Measurements from ENCODE around the gene ZBTB9.
"Not testable (repeated sequence)": the region's sequence is repeated elsewhere in the genome, so short reads cannot be mapped to it uniquely, and the experiment has no call there.

ZBTB9 gene

GRCh38 chr6:33466075-33466735 is 11.8 kb downstream of the ZBTB9 start:
- DNase-seq = no peak

DNA sequence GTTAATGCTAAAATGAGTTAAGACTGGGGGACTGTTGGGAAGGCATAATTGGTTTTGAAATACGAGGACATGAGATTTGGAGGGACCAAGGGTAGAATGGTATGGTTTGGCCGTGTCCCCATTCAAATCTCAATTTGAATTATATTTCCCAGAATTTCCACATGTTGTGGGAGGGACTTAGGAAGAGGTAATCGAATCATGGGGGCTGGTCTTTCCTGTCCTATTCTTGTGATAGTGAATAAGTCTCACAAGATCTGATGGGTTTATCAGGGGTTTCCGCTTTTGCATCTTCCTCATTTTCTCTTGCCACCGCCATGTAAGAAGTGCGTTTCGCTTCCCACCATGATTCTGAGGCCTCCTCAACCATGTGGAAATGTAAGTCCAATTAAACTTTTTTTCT is 12.7 kb downstream of the ZBTB9 start:
- DNase-seq = no peak

GRCh38 chr6:33469661-33470060 is 15.3 kb downstream of the ZBTB9 start:
- no peak for DNase-seq

GRCh38 chr6:33477864-33478263 is 23.5 kb downstream of the ZBTB9 start:
- no peak for DNase-seq

DNA sequence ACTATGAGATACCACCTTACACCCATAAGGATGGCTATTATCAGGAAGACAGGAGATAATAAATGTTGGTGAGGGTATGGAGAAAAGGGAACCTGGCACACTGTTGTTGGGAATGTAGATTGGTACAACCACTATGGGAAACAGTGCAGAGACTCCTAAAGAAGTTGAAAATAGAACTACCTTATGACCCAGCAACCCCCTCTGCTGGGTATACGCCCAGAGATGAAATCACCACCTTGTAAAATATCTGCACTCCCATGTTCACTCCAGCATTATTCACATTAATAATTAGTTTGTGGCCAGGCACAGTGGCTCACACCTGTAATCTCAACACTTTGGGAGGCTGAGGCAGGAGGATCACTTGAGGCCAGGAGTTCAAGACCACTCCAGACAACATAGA is 26.8 kb downstream of the ZBTB9 start:
- no peak for DNase-seq

- DNase-seq = not testable (repeated sequence)
These were observed 28.2 kb downstream of the ZBTB9 start for GRCh38 chr6:33482620-33483019.

GRCh38 chr6:33483678-33484077 is 29.3 kb downstream of the ZBTB9 start:
- no peak for DNase-seq

GRCh38 chr6:33484673-33485262 is 30.4 kb downstream of the ZBTB9 start:
- not testable (repeated sequence) for DNase-seq

DNA sequence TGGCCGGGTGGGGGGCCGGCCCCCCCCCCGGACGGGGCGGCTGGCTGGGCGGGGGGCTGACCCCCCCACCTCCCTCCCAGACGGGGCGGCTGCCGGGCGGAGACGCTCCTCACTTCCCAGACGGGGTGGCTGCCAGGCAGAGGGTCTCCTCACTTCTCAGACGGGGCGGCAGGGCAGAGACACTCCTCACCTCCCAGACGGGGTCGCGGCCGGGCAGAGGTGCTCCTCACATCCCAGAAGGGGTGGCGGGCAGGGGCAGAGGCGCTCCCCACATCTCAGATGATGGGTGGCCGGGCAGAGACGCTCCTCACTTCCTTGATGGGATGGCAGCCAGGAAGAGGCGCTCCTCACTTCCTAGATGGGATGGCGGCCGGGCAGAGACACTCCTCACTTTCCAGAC is 31.3 kb downstream of the ZBTB9 start:
- DNase-seq = not testable (repeated sequence)

DNA sequence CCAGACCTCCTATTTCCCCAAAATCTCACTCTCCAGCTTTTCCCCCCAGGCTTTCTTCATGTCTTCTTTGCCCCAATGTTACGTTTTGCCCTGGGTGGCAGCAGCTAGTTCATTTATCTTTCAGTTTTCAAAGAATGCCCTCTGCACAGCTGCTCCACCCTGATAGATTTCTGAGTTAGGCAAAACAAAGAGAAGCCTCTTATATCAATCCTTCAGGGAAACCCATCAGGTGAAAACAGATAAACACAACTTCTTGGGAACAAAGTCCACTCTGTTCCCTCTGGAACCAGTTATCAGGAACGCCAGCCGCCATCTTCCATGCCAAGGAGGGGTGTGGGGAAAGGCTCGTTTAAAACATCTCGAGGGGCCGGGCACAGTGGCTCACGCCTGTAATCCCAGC is 34.0 kb downstream of the ZBTB9 start:
- DNase-seq = no peak

DNA sequence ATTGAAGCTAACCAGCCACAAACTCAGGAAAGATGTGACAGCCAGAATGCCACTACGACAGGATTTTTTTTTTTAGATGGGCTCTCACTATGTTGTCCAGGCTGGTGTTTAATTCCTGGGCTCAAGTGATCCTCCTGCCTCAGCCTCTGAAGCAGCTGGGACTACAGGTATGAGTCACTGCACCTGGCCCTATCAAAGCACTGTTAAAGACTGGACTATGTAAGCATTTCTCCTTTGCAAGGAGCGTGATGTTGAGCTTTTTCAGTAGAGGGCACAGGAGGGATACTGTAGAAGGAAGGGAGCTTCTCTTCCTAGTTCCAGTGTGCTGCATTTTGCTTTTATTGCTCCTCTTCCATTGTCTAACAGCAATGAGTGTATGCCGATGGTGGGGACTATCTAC is 35.8 kb downstream of the ZBTB9 start:
- no peak for DNase-seq

DNA sequence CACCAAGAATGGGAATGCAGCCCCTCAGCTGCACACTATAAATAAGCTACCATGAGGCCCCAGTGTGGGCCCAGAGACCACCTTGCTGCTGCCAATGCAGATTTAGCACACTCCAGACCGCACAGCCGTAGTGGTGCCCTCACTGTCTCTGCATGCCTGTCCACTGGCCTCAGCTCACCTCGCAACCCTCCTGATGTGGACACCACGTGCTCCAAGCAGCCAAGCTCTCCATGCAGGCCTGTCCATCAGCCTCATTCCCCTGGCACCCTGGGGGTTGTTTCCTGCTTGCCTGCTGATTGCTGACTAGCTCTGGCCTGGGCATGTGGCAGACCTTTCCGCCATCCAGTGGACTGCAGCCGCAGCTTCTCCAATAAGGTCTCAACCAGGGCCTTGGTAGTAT is 36.2 kb downstream of the ZBTB9 start:
- peak; percentile 42 for DNase-seq

DNA sequence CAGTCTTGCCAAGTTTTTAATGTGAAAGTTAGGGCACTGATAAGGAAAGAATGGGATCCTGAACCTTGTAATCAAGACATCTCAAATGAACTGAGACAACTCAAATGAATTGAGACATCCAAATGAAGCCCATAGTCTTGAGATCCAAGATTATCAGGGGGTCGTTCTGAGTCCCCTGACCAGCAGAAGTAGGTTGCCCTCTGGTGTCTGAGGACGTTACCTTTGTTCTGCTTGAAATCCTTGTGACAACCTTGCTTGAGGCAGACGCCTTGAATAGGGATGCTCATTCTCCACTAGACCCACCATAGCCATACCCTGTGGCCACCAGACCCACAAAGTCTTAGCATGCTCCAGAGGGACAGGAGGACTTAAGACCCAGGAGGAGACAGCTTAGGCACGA is 37.7 kb downstream of the ZBTB9 start:
- no peak for DNase-seq

GRCh38 chr6:33497157-33497556 is 42.8 kb downstream of the ZBTB9 start:
- no peak for DNase-seq

GRCh38 chr6:33502486-33502885 is 48.1 kb downstream of the ZBTB9 start:
- DNase-seq = no peak

DNA sequence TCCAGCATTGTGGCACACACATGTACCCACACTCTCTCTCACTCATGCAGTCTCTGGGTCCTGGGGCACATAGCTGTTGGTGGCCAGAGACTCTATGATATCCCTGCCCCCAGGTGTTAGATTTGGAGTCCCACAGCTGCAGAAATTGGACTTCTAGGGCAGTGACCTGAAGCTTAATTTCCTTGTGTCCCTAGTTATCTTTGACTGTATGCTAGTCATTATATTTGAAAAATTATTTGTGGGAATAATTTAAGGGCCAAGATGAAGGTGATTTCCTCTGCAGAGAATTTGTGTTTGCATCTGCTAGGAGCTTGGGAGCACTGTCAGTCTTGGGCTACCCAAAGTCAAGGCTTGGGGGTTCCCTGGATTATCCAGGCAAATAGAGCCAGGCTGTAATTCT is 50.1 kb downstream of the ZBTB9 start:
- no peak for DNase-seq

DNA sequence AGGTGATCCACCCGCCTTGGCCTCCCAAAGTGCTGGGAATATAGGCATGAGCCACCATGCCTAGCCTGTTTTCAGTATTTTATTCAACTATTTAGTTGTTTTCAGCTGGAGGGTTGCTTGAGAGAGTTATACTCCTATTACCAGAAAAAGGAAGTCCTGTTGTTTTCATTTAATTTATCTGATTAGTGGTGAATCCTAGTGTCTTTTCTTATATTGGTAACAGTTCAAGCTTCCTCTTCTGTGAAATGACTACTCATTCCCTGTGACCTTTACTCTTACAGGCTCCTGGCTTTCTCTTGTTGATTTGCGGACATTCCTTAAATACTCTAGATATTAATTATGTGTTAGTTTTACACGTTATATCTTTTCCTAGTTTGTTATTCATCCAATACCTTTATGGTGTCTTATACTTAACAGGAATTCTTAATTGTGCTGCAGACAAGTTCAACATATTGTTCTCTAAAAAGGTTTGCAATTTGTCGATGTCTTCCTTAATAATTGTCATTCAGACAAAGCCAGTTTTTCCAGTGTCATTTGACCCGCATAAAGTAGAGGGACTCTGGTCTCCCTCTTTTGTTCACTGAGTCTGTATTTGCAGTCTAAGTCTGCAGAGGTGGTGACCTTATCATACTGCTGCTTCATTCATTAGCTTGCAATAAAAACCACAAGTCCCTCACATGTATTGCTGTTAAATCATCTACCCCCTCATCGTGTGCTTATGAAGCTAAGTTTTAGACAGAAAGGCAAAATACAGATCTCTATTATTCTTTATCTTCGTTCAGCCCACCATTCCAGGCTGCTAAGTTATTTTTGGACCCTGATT is 51.4 kb downstream of the ZBTB9 start:
- DNase-seq = peak; percentile 82

Data from eye (tissue), 1 donor.